CD8-positive, alpha-beta memory T cell (primary cell): Measurements from ENCODE around the gene DMPK. TPM values are rescaled to one million over a fixed set of nuclear protein-coding genes. Genes with fewer than 3 reads are reported as not detected.
A peak's percentile ranks its signal among the peaks of the same experiment; 100 is the strongest.

Experiments
- CTCF ChIA-PET: fragments of 350-600 bp; sonication (Branson Sonifier 250); formaldehyde crosslinking; loops from one replicate; lab custom pipeline; 2021; ENCODE audit warnings: antibody characterized with exemption; lab: Charles Lee
- POLR2A ChIA-PET: fragments of 350-600 bp; sonication (Branson Sonifier 250); formaldehyde crosslinking; loops from one replicate; lab custom pipeline; 2021; ENCODE audit warnings: antibody characterized with exemption; lab: Charles Lee
- DNase-seq, 5 donors: peaks; one replicate each; pipeline versions ENCODE4 v3.0.0 to v3.0.0-alpha.2; 2020 to 2022; ENCODE audit warnings: mixed read lengths in 1 of 5
- H3K27ac ChIP-seq: one replicate; pipeline ENCODE4 v1.7.0; 2013; ENCODE audit warnings: low read depth, mild to moderate bottlenecking, low read length, moderate library complexity
- H3K27me3 ChIP-seq: 2 replicates; pipeline ENCODE4 v1.7.0; 2013; ENCODE audit warnings: low read length, mild to moderate bottlenecking; ENCODE audit not compliant: insufficient read depth, poor library complexity, severe bottlenecking
- H3K36me3 ChIP-seq: 2 replicates; pipeline ENCODE4 v1.7.0; 2013; ENCODE audit warnings: mild to moderate bottlenecking, low read length, moderate library complexity; ENCODE audit not compliant: insufficient read depth
- H3K4me1 ChIP-seq: 2 replicates; pipeline ENCODE4 v1.7.0; 2013; ENCODE audit warnings: mild to moderate bottlenecking, low read length, moderate library complexity; ENCODE audit not compliant: insufficient read depth
- H3K4me3 ChIP-seq: 2 replicates; pipeline ENCODE4 v1.7.0; 2013; ENCODE audit warnings: mild to moderate bottlenecking, low read length
- H3K9me3 ChIP-seq: 2 replicates; pipeline ENCODE4 v1.7.0; 2013; ENCODE audit warnings: mild to moderate bottlenecking, low read length
- H3K27ac Mint-ChIP-seq, 8 donors: one replicate each; pipeline ENCODE4 v1.8.0; 2020 to 2021; ENCODE audit warnings: mixed read lengths in 8 of 8, mild to moderate bottlenecking in 6 of 8, inconsistent platforms in 3 of 8, moderate library complexity in 3 of 8
- H3K27me3 Mint-ChIP-seq, 2 donors: one replicate each; pipeline ENCODE4 v1.8.0; 2020 to 2021; ENCODE audit warnings: mixed read lengths in 2 of 2, mild to moderate bottlenecking in 1 of 2, moderate library complexity in 1 of 2
- H3K36me3 Mint-ChIP-seq, 3 donors: one replicate each; pipeline ENCODE4 v1.8.0; 2020 to 2021; ENCODE audit warnings: mixed read lengths in 3 of 3, inconsistent platforms in 1 of 3, mild to moderate bottlenecking in 1 of 3
- H3K4me1 Mint-ChIP-seq, 3 donors: one replicate each; pipeline ENCODE4 v1.8.0; 2020 to 2021; ENCODE audit warnings: mixed read lengths in 3 of 3, inconsistent platforms in 1 of 3, mild to moderate bottlenecking in 1 of 3
- H3K4me3 Mint-ChIP-seq, 7 donors: one replicate each; pipeline ENCODE4 v1.8.0; 2020 to 2021; ENCODE audit warnings: mixed read lengths in 7 of 7, mild to moderate bottlenecking in 6 of 7, moderate library complexity in 4 of 7, inconsistent platforms in 2 of 7
- H3K9me3 Mint-ChIP-seq, 5 donors: one replicate each; pipeline ENCODE4 v1.8.0; 2020 to 2022; ENCODE audit warnings: mixed read lengths in 5 of 5, mild to moderate bottlenecking in 3 of 5, moderate library complexity in 2 of 5, inconsistent platforms in 1 of 5
- polyA plus RNA-seq: library from polyadenylated mRNA; unstranded; fragments of 300-500 nt; fragmentation: Illumina TruSeq; gene quantifications from one replicate; pipeline ENCODE4 v1.2.3, GENCODE V29; 2021
- total RNA-seq, 2 experiments: library from RNA; stranded (reverse); gene quantifications; one replicate each; pipeline ENCODE4 v1.2.3, GENCODE V29; 2021

DMPK gene
- total and polyA plus RNA-seq, 3 experiments from 2014 or later: 1.6 to 28.2 (median 27.1) TPM

DNA sequence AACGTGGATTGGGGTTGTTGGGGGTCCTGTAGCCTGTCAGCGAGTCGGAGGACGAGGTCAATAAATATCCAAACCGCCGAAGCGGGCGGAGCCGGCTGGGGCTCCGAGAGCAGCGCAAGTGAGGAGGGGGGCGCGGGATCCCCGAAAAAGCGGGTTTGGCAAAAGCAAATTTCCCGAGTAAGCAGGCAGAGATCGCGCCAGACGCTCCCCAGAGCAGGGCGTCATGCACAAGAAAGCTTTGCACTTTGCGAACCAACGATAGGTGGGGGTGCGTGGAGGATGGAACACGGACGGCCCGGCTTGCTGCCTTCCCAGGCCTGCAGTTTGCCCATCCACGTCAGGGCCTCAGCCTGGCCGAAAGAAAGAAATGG, 12.5 kb downstream of the DMPK start:
- CTCF ChIA-PET: interaction anchor here (0.5 to 5.2 kb wide), 20 partner anchors 9 to 133 kb away, joined by 3 to 182 read pairs (median 6); partner anchors contain the start of genes DMWD, FBXO46, FOXA3 and QPCTL
- peak; percentile 57 to 83 (median 76) for DNase-seq
- H3K36me3 Mint-ChIP-seq: peaks cover 0 to 7% (median 0%) of the 10 kb centered on the region in 3 donors

DNA sequence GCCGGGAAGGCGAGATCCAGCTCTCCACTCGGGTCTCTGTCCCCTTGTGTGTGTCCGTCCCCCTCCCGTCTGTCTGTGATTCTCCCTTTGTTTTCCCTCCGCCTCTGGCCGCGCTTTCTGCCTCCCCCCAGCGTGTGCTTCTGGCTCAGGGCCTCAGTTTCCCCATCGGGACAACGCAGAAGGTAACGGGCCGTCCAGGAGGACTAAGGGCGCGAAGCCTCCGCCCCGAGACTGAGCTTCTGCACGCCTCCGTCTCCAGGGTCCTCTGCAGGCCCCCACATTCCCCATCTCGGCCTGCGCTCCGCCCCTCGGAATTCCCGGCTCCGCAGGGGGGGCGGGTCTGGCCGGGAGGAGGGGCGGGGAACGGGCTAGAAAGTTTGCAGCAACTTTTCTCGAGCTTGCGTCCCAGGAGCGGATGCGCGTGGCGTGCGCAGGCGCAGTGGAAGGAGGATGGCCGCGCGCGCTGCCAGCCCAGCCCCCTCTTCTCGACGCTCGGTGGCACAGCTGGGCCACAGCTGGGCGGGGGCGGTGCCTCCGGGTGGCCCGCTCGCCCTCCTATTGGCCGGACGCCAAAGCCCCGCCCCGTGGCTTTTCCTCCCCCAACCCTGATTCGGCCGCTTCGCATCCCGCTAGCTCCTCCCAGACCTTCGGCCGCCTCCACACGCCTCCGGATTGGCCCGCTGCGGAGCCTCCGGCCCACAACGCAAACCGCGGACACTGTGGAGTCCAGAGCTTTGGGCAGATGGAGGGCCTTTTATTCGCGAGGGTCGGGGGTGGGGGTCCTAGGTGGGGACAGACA, 13.1 kb downstream of the DMPK start, which contains the start of gene SIX5:
SIX5 (minus strand) TSS at position 269 of the 799 bp plus-strand sequence. CDS start 408 bp downstream, outside the sequence.
- Mint-ChIP-seq H3K27me3 (peaks cover 4 to 12% of the 10 kb centered on the region in 2 donors), H3K36me3 (peaks cover 0 to 4% (median 0%) of the 10 kb centered on the region in 3 donors), H3K27ac (peak within 1 kb of the TSS; percentile 74 to 100 (median 94)), H3K9me3 (no peaks in the 10 kb centered on the region), H3K4me1 (peaks cover 7 to 29% (median 12%) of the 10 kb centered on the region in 3 donors), H3K4me3 (peak within 1 kb of the TSS; percentile 85 to 96 (median 87))
- ChIA-PET CTCF (interaction anchor here (0.6 to 5.2 kb wide), 23 partner anchors 9 to 354 kb away, joined by 3 to 182 read pairs (median 5); partner anchors contain the start of genes DMWD, FBXO46, FOXA3 and IRF2BP1), POLR2A (interaction anchor here (0.6 to 4.2 kb wide), 11 partner anchors 10 to 187 kb away, joined by 3 to 36 read pairs (median 6); partner anchors contain the start of genes DMPK, DMWD, MYPOP and SNRPD2)
- Histone ChIP-seq H3K27me3 (no peaks in the 10 kb centered on the region), H3K4me1 (no peaks in the 10 kb centered on the region), H3K27ac (peak within 1 kb of the TSS; percentile 75), H3K9me3 (no peaks in the 10 kb centered on the region), H3K36me3 (no peaks in the 10 kb centered on the region), H3K4me3 (peak within 1 kb of the TSS; percentile 84)
- DNase-seq: peak; percentile 87 to 95 (median 93)

More for the DNA sequence above, 12.5 kb downstream of the DMPK start:
- Histone ChIP-seq H3K27me3 (no peaks in the 10 kb centered on the region), H3K9me3 (no peaks in the 10 kb centered on the region), H3K36me3 (no peaks in the 10 kb centered on the region), H3K4me3 (peak overlapping the region; percentile 84), H3K27ac (peak overlapping the region; percentile 75), H3K4me1 (no peaks in the 10 kb centered on the region)
- Mint-ChIP-seq H3K27me3 (peaks cover 4 to 8% of the 10 kb centered on the region in 2 donors), H3K27ac (peak overlapping the region; percentile 74 to 100 (median 94)), H3K4me3 (peak overlapping the region; percentile 85 to 96 (median 87)), H3K4me1 (peaks cover 7 to 29% (median 12%) of the 10 kb centered on the region in 3 donors), H3K9me3 (no peaks in the 10 kb centered on the region)
- POLR2A ChIA-PET: interaction anchor here (0.6 to 4.2 kb wide), 10 partner anchors 9 to 187 kb away, joined by 3 to 36 read pairs (median 7); partner anchors contain the start of genes DMWD, MYPOP, SNRPD2 and SYMPK

DNA sequence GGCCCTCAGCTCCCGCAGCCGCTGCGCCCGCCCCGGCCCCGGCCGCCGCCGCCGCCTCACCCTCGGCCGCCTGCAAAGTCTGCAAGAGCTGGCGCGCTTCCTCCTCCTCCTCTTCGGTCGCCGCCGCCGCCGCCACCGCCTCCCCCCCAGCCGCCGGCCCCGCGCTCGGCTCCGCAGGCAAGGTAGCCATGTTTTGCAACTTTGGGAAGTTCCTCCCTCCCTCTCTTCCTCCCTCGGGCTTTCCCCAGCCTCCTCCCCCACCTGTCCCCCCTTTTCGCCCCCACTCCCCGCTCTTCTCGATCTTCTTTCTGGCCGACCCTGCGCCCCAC, 13.7 kb downstream of the DMPK start:
- peaks cover 0 to 4% (median 0%) of the 10 kb centered on the region in 3 donors for H3K36me3 Mint-ChIP-seq
- H3K27ac ChIP-seq: peak overlapping the region; percentile 73
- CTCF ChIA-PET: interaction anchor here (0.6 to 5.2 kb wide), 13 partner anchors 8 to 354 kb away, joined by 3 to 182 read pairs (median 8); partner anchors contain the start of genes DMWD, FOXA3, IRF2BP1 and QPCTL
- peak in 3 of 5 donors; percentile 27 to 60 (median 46) for DNase-seq
- H3K9me3 Mint-ChIP-seq: no peaks in the 10 kb centered on the region
- no peaks in the 10 kb centered on the region for H3K4me1 ChIP-seq
- H3K27me3 Mint-ChIP-seq: peaks cover 4 to 12% of the 10 kb centered on the region in 2 donors
- no peaks in the 10 kb centered on the region for H3K36me3 ChIP-seq
- peak overlapping the region; percentile 85 to 96 (median 87) for H3K4me3 Mint-ChIP-seq
- H3K4me3 ChIP-seq: peak overlapping the region; percentile 84
- POLR2A ChIA-PET: interaction anchor here (0.7 to 4.2 kb wide), 7 partner anchors 14 to 94 kb away, joined by 3 to 36 read pairs (median 8); partner anchors contain the start of genes DMPK, DMWD, SNRPD2 and SYMPK
- H3K4me1 Mint-ChIP-seq: peaks cover 7 to 29% (median 12%) of the 10 kb centered on the region in 3 donors
- H3K27ac Mint-ChIP-seq: peak overlapping the region in 1 of 8 donors; percentile 36
- no peaks in the 10 kb centered on the region for H3K27me3 ChIP-seq
- no peaks in the 10 kb centered on the region for H3K9me3 ChIP-seq

DNA sequence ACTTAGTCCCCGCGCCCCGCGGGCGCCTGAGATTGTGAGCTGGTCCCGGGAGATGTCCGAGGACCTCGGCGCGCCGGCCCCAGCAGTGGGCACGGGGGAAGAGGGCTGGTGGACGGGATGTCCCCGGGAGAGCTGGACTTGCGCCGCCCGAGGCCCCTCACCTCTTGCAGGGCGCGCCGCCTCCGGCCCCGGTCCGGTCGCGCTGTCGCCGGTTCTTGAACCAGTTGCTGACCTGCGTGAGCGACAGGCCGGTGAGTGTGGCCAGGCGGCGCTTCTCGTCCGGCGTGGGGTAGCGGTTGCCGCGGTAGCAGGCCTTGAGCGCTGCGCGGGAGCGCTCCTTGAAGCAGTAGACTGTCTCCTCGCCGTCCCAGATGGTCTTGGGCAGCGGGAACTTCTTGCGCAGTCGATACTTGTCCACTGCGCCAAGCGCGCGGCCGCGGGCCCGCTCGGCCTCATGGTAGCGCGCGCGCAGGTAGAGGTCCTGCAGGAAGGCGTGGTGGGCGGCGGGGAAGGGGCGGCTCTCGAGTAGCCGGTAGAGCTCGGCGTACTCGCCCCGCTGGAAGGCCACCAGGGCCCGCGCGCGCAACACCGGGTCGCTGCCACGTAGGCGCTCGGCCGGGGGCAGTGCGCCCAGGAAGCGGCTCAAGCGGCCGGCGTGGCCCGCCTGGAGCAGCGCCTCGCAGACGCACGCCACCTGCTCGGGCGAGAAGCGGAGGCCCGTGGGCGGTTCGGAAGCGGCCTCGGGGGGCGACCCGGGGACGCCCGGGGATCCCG, 14.2 kb downstream of the DMPK start:
- POLR2A ChIA-PET: interaction anchor here (0.6 to 4.2 kb wide), 6 partner anchors 24 to 95 kb away, joined by 3 to 36 read pairs (median 8); partner anchors contain the start of genes DMWD, FBXO46 and SYMPK
- Mint-ChIP-seq H3K27me3 (peaks cover 4 to 12% of the 10 kb centered on the region in 2 donors), H3K4me3 (peak overlapping the region; percentile 54 to 87 (median 75)), H3K27ac (no peak overlapping the region), H3K9me3 (no peaks in the 10 kb centered on the region), H3K4me1 (peaks cover 7 to 29% (median 12%) of the 10 kb centered on the region in 3 donors), H3K36me3 (peaks cover 0 to 2% (median 0%) of the 10 kb centered on the region in 3 donors)
- peak overlapping the region; percentile 54 for H3K27ac ChIP-seq
- H3K27me3 ChIP-seq: no peaks in the 10 kb centered on the region
- DNase-seq: peak in 1 of 5 donors; percentile 24
- no peaks in the 10 kb centered on the region for H3K4me1 ChIP-seq
- H3K36me3 ChIP-seq: no peaks in the 10 kb centered on the region
- peak overlapping the region; percentile 41 for H3K4me3 ChIP-seq
- CTCF ChIA-PET: interaction anchor here (0.6 to 5.2 kb wide), 7 partner anchors 11 to 353 kb away, joined by 3 to 182 read pairs (median 9); partner anchors contain the start of genes DMWD, QPCTL and SNRPD2
- no peaks in the 10 kb centered on the region for H3K9me3 ChIP-seq

DNA sequence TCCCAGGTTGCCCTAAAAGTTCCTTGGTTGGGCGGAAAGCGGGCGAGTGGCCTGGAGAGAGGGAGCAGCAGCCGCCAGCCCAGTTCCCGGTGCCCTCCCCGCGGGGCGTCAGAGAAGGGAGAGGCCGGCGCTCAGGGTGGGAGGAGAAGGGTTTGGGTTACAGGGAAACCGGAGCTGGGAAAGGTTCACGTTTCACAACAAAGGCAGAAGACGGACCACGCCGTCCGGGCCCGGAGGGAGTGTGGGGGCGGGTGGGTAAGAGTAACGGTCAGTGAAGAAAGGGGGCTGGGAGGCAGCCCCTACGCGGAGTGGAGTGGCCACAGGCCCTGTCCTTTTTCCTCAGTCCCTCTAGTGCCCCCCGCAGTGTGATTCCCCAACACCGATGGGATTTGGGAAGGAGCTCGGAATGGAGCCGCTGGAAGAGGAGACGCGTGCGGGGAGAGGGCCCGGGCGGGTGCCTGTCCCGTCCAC, 14.8 kb downstream of the DMPK start:
- H3K9me3 ChIP-seq: no peaks in the 10 kb centered on the region
- no peaks in the 10 kb centered on the region for H3K4me1 ChIP-seq
- Mint-ChIP-seq H3K4me3 (peak overlapping the region; percentile 41 to 86 (median 48)), H3K27me3 (peaks cover 4 to 12% of the 10 kb centered on the region in 2 donors), H3K27ac (peak overlapping the region in 1 of 8 donors; percentile 54), H3K9me3 (no peaks in the 10 kb centered on the region), H3K4me1 (peaks cover 7 to 29% (median 12%) of the 10 kb centered on the region in 3 donors), H3K36me3 (peaks cover 0 to 2% (median 0%) of the 10 kb centered on the region in 3 donors)
- no peak for DNase-seq
- peak overlapping the region; percentile 54 for H3K27ac ChIP-seq
- POLR2A ChIA-PET: interaction anchor here (0.6 to 1.4 kb wide), 3 partner anchors 25 to 37 kb away, joined by 3 to 4 read pairs (median 4); partner anchors contain the start of genes DMWD and FBXO46
- H3K27me3 ChIP-seq: no peaks in the 10 kb centered on the region
- CTCF ChIA-PET: interaction anchor here (0.8 to 5.2 kb wide), 2 partner anchors 28 to 49 kb away, joined by 3 to 182 read pairs; partner anchors contain the start of gene DMWD
- no peak overlapping the region for H3K4me3 ChIP-seq
- no peaks in the 10 kb centered on the region for H3K36me3 ChIP-seq

DNA sequence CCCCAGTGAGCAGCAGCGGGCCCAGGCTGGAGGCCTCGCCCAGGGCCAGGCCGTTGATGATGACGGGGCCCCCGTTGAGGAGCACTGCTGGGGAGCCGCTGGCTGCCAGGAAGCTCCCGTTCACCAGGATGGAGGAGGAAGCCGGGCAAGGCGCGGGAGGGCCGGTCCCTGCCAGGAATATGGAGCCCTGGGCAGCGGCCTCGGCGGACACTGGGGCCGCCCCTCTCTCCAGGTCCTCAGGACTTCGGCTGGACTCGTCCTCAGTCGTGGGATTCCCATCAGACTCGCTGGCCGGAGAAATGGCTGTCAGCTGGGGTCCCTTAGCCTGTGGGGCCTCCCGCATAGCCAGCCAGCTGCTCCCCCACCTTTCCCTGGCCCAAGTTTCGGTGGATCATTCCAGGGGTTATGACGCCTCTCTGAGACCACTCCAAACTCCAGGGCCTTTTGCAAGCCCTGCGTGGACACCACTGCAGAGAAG, 15.4 kb downstream of the DMPK start:
- no peaks in the 10 kb centered on the region for H3K27me3 ChIP-seq
- peaks cover 7 to 25% (median 12%) of the 10 kb centered on the region in 3 donors for H3K4me1 Mint-ChIP-seq
- CTCF ChIA-PET: interaction anchor here (0.8 to 5.2 kb wide), 2 partner anchors 28 to 50 kb away, joined by 3 to 182 read pairs; partner anchors contain the start of gene DMWD

More for the DNA sequence above, 15.4 kb downstream of the DMPK start:
- Histone ChIP-seq H3K27ac (peak overlapping the region; percentile 54), H3K4me3 (no peak overlapping the region), H3K9me3 (no peaks in the 10 kb centered on the region), H3K4me1 (no peaks in the 10 kb centered on the region), H3K36me3 (no peaks in the 10 kb centered on the region)
- H3K9me3 Mint-ChIP-seq: no peaks in the 10 kb centered on the region
- POLR2A ChIA-PET: interaction anchor here (0.9 to 1.4 kb wide), 2 partner anchors 26 to 33 kb away, joined by 4 read pairs; partner anchors contain the start of gene DMWD
- DNase-seq: no peak
- peak overlapping the region in 6 of 7 donors; percentile 41 to 86 (median 52) for H3K4me3 Mint-ChIP-seq
- peaks cover 4 to 12% of the 10 kb centered on the region in 2 donors for H3K27me3 Mint-ChIP-seq
- H3K27ac Mint-ChIP-seq: peak overlapping the region in 1 of 8 donors; percentile 54
- no peaks in the 10 kb centered on the region for H3K36me3 Mint-ChIP-seq
